ENCODE measurements around the gene MOGAT2. TPM values are rescaled to one million over a fixed set of nuclear protein-coding genes. Genes with fewer than 3 reads are reported as not detected.

MOGAT2 gene
- total RNA-seq, 4 donors from 2014 or later = 154 to 251 (median 183) TPM

- intact Hi-C loops (cut with DNase I; ENCODE audit: low total_unique reads) = no loop called here
- Histone ChIP-seq H3K4me3 (no peak overlapping the region), H3K4me1 (peaks cover 3 to 55% (median 46%) of the 10 kb centered on the region in 4 donors), H3K9me3 (no peaks in the 10 kb centered on the region), H3K36me3 (no peaks in the 10 kb centered on the region), H3K27ac (peak overlapping the region; percentile 85 to 90 (median 88)), H3K27me3 (no peaks in the 10 kb centered on the region)
- no peak for DNase-seq
- in situ Hi-C loops (cut with MboI; ENCODE audit: low pct_ligation_motif_present in 1 of 4, low pct_unique_long_range_greater_than_20kb in 1 of 4, low sequenced_read_pairs in 3 of 4) = no loop called here
- no peak for TF ChIP-seq POLR2AphosphoS5 (IDR thresholded peaks at IDR 0.05)
- TF ChIP-seq CTCF (IDR thresholded peaks at IDR 0.05) = no peak
- TF ChIP-seq POLR2A (IDR thresholded peaks at IDR 0.05) = no peak
- no peak for TF ChIP-seq EP300 (IDR thresholded peaks at IDR 0.05; ENCODE audit: low read depth)
- WGBS, 2 donors (ENCODE audit: low coverage in 1 of 2) = 96% methylated on average over 6 of the region's 6 CpGs; no CpG with 5 or more reads in 1 of the 2 donors
Measured at GRCh38 chr11:75720639-75721038, 3.0 kb downstream of the MOGAT2 start.

- no peaks in the 10 kb centered on the region for H3K9me3 ChIP-seq
- peaks cover 3 to 44% (median 34%) of the 10 kb centered on the region in 4 donors for H3K4me1 ChIP-seq
- DNase-seq = peak; percentile 58
- in situ Hi-C loops (cut with MboI; ENCODE audit: low pct_ligation_motif_present in 1 of 4, low pct_unique_long_range_greater_than_20kb in 1 of 4, low sequenced_read_pairs in 3 of 4) (no loop called here), intact Hi-C loops (cut with DNase I; ENCODE audit: low total_unique reads) (no loop called here)
- H3K36me3 ChIP-seq = no peaks in the 10 kb centered on the region
- peak overlapping the region; percentile 85 to 90 (median 88) for H3K27ac ChIP-seq
- peak overlapping the region in 1 of 4 donors; percentile 24 for H3K4me3 ChIP-seq
- H3K27me3 ChIP-seq = no peaks in the 10 kb centered on the region
- 78% methylated on average over 13 of the region's 14 CpGs; no CpG with 5 or more reads in 1 of the 2 donors for WGBS, 2 donors (ENCODE audit: low coverage in 1 of 2)
- TF ChIP-seq POLR2AphosphoS5 (IDR thresholded peaks at IDR 0.05) = peak in 1 of 3 donors; percentile 30
- no peak for TF ChIP-seq EP300 (IDR thresholded peaks at IDR 0.05; ENCODE audit: low read depth)
- TF ChIP-seq POLR2A (IDR thresholded peaks at IDR 0.05) = peak; percentile 26
Measured at GRCh38 chr11:75721852-75722668, 4.4 kb downstream of the MOGAT2 start.

- Histone ChIP-seq H3K4me3 (no peak overlapping the region), H3K36me3 (no peaks in the 10 kb centered on the region), H3K27ac (peak overlapping the region; percentile 85 to 90 (median 88)), H3K4me1 (peaks cover 3 to 40% (median 31%) of the 10 kb centered on the region in 4 donors), H3K27me3 (no peaks in the 10 kb centered on the region), H3K9me3 (no peaks in the 10 kb centered on the region)
- intact Hi-C loops (cut with DNase I; ENCODE audit: low total_unique reads) (no loop called here), in situ Hi-C loops (cut with MboI; ENCODE audit: low pct_ligation_motif_present in 1 of 4, low pct_unique_long_range_greater_than_20kb in 1 of 4, low sequenced_read_pairs in 3 of 4) (no loop called here)
- TF ChIP-seq EP300 (IDR thresholded peaks at IDR 0.05; ENCODE audit: low read depth) = no peak
- TF ChIP-seq CTCF (IDR thresholded peaks at IDR 0.05) = no peak
- TF ChIP-seq POLR2AphosphoS5 (IDR thresholded peaks at IDR 0.05) = no peak
- TF ChIP-seq POLR2A (IDR thresholded peaks at IDR 0.05) = no peak
- WGBS, 2 donors (ENCODE audit: low coverage in 1 of 2) = 76 to 97% methylated on average over 6 to 9 of the region's 9 CpGs
- DNase-seq = no peak
Measured at GRCh38 chr11:75722669-75723042, 5.0 kb downstream of the MOGAT2 start.

DNA sequence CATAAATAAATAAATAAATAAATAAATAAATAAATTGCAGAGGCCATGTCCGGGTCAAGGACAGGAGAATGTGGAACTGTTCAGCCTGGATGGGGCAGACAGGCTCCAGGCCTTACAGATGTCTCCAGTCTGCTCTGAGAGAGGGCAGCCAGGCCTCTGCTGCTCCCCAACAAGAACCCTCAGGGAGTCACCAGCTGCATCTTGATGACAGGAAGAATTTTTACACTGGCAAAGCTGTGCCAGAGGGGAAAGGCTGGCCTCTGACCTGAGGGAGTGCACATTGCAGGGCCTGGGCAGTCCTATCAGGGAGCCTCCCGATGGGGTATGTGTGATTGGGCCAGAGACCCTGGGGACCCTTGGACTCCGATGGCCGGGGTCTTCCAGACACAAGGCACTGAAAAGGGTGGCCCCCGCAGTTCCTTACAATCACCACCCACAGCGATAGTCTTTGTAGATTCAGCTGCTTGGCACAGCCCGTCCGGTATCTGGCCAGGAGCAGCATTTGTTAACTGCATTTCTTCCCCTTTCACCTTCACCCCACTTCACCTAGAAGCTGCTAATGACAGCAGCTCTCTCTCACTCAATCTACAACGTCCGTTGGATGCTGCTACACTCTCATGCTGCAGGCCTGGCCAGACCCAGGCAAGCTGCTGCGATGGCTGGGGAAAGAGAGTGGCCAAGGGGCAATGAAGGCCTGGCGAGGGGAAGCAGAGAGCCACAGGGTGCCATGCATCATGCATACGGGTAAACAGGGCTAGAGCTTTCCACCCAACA is 8.1 kb downstream of the MOGAT2 start:
- no peaks in the 10 kb centered on the region for H3K27me3 ChIP-seq
- H3K36me3 ChIP-seq = no peaks in the 10 kb centered on the region
- 93% methylated on average over 2 to 13 of the region's 13 CpGs for WGBS, 2 donors (ENCODE audit: low coverage in 1 of 2)
- peaks cover 3 to 23% (median 19%) of the 10 kb centered on the region in 4 donors for H3K4me1 ChIP-seq
- no peak overlapping the region for H3K27ac ChIP-seq
- intact Hi-C loops (cut with DNase I; ENCODE audit: low total_unique reads) = no loop called here
- in situ Hi-C loops (cut with MboI; ENCODE audit: low pct_ligation_motif_present in 1 of 4, low pct_unique_long_range_greater_than_20kb in 1 of 4, low sequenced_read_pairs in 3 of 4) = no loop called here
- H3K9me3 ChIP-seq = no peaks in the 10 kb centered on the region
- no peak for TF ChIP-seq POLR2AphosphoS5 (IDR thresholded peaks at IDR 0.05)
- TF ChIP-seq EP300 (IDR thresholded peaks at IDR 0.05; ENCODE audit: low read depth) = no peak
- TF ChIP-seq POLR2A (IDR thresholded peaks at IDR 0.05) = no peak
- TF ChIP-seq CTCF (IDR thresholded peaks at IDR 0.05) = no peak
- DNase-seq = no peak
- no peak overlapping the region for H3K4me3 ChIP-seq
